Epithelial cell of proximal tubule (primary cell): ENCODE results near the gene CBL. TPM values are rescaled to one million over a fixed set of nuclear protein-coding genes. Genes with fewer than 3 reads are reported as not detected.

Experiments
- DNase-seq: peaks from one replicate; pipeline ENCODE4 v3.0.0-alpha.2; 2011; ENCODE audit warnings: low read depth
- H3K4me3 ChIP-seq: 2 replicates; pipeline ENCODE4 v1.5.1; 2011; ENCODE audit warnings: low read depth, mild to moderate bottlenecking, low read length
- CTCF ChIP-seq: conservative IDR thresholded peaks from 2 replicates; pipeline ENCODE4 v1.5.1; 2012; ENCODE audit warnings: low read depth, mild to moderate bottlenecking, low read length
- total RNA-seq: library from RNA; depleted of rRNA; stranded (reverse); fragments of >200 nt; gene quantifications from 2 replicates; pipeline ENCODE4 v1.2.3, GENCODE V29; 2015

CBL gene
- total RNA-seq, 1 donor from 2014 or later, result 17.4 TPM

- no peak overlapping the region for H3K4me3 ChIP-seq
- DNase-seq, result no peak
- TF ChIP-seq CTCF, result no peak
These were observed 60.5 kb downstream of the CBL start for GRCh38 chr11:119266517-119267255.

- no peak overlapping the region for H3K4me3 ChIP-seq
- no peak for DNase-seq
- TF ChIP-seq CTCF, result no peak
These were observed 61.5 kb downstream of the CBL start for GRCh38 chr11:119267645-119268044.

GRCh38 chr11:119273721-119274120 is 67.6 kb downstream of the CBL start:
- DNase-seq, result no peak
- TF ChIP-seq CTCF, result no peak
- H3K4me3 ChIP-seq, result no peak overlapping the region

- no peak for DNase-seq
- no peak for TF ChIP-seq CTCF
- no peak overlapping the region for H3K4me3 ChIP-seq
These were observed 71.5 kb downstream of the CBL start for GRCh38 chr11:119277660-119278059.

- no peak overlapping the region for H3K4me3 ChIP-seq
- TF ChIP-seq CTCF, result no peak
- no peak for DNase-seq
These were observed 76.4 kb downstream of the CBL start for GRCh38 chr11:119282495-119282894.

GRCh38 chr11:119284344-119285157 is 78.4 kb downstream of the CBL start:
- H3K4me3 ChIP-seq, result no peak overlapping the region
- DNase-seq, result no peak
- peak; percentile 62 for TF ChIP-seq CTCF
